ENCODE data around the gene CACNA2D2. TPM values are rescaled to one million over a fixed set of nuclear protein-coding genes. Genes with fewer than 3 reads are reported as not detected.

CACNA2D2 gene
- total RNA-seq, 1 donor from 2014 or later = 1.8 TPM

- intact Hi-C loops (cut with micrococcal nuclease) = no loop called here
Measured at GRCh38 chr3:50467919-50468318, 35.5 kb downstream of the CACNA2D2 start.

- intact Hi-C loops (cut with micrococcal nuclease) = no loop called here
Measured at GRCh38 chr3:50466177-50466576, 37.3 kb downstream of the CACNA2D2 start.

- intact Hi-C loops (cut with micrococcal nuclease) = no loop called here
Measured at GRCh38 chr3:50464569-50464968, 38.9 kb downstream of the CACNA2D2 start.

- intact Hi-C loops (cut with micrococcal nuclease) = no loop called here
Measured at GRCh38 chr3:50459785-50460184, 43.6 kb downstream of the CACNA2D2 start.

- intact Hi-C loops (cut with micrococcal nuclease) = no loop called here
Measured at GRCh38 chr3:50457988-50458387, 45.4 kb downstream of the CACNA2D2 start.

GRCh38 chr3:50455161-50456018, 48.0 kb downstream of the CACNA2D2 start:
- intact Hi-C loops (cut with micrococcal nuclease) = no loop called here

GRCh38 chr3:50454481-50455070, 48.9 kb downstream of the CACNA2D2 start:
- intact Hi-C loops (cut with micrococcal nuclease) = loop anchor here (5.0 kb wide), 1 partner anchor 102 kb away; the partner anchor contains the start of genes CYB561D2 and NPRL2

GRCh38 chr3:50453907-50454306, 49.5 kb downstream of the CACNA2D2 start:
- intact Hi-C loops (cut with micrococcal nuclease) = loop anchor here (5.0 kb wide), 1 partner anchor 102 kb away; the partner anchor contains the start of genes CYB561D2 and NPRL2

GRCh38 chr3:50450209-50450921, 53.1 kb downstream of the CACNA2D2 start:
- intact Hi-C loops (cut with micrococcal nuclease) = loop anchor here (1.0 to 5.0 kb wide), 4 partner anchors 98 to 166 kb away; partner anchors contain the start of genes CYB561D2, MAPKAPK3 and NPRL2

- intact Hi-C loops (cut with micrococcal nuclease) = no loop called here
Measured at GRCh38 chr3:50448752-50449539, 54.5 kb downstream of the CACNA2D2 start.

- intact Hi-C loops (cut with micrococcal nuclease) = no loop called here
Measured at GRCh38 chr3:50447290-50447840, 56.1 kb downstream of the CACNA2D2 start.

GRCh38 chr3:50445919-50446318, 57.5 kb downstream of the CACNA2D2 start:
- intact Hi-C loops (cut with micrococcal nuclease) = no loop called here

GRCh38 chr3:50444782-50445181, 58.7 kb downstream of the CACNA2D2 start:
- intact Hi-C loops (cut with micrococcal nuclease) = no loop called here

- intact Hi-C loops (cut with micrococcal nuclease) = no loop called here
Measured at GRCh38 chr3:50444213-50444612, 59.2 kb downstream of the CACNA2D2 start.

GRCh38 chr3:50442945-50443579, 60.4 kb downstream of the CACNA2D2 start:
- intact Hi-C loops (cut with micrococcal nuclease) = no loop called here

- intact Hi-C loops (cut with micrococcal nuclease) = no loop called here
Measured at GRCh38 chr3:50441424-50442217, 61.8 kb downstream of the CACNA2D2 start.

GRCh38 chr3:50436114-50436674, 67.2 kb downstream of the CACNA2D2 start:
- intact Hi-C loops (cut with micrococcal nuclease) = loop anchor here (1.0 to 2.0 kb wide), 5 partner anchors 83 to 937 kb away; no protein-coding TSS in a partner anchor

GRCh38 chr3:50435371-50436113, 67.9 kb downstream of the CACNA2D2 start:
- intact Hi-C loops (cut with micrococcal nuclease) = loop anchor here (1.0 to 2.0 kb wide), 5 partner anchors 84 to 937 kb away; no protein-coding TSS in a partner anchor
